HG02623 (cell line): ENCODE results near the gene CHRNA10.

ENCODE experiments used
- ATAC-seq: cut with Tn5 transposase; IDR thresholded peaks from one replicate; pipeline ENCODE4 v1.9.1; 2021; ENCODE audit warnings: moderate library complexity; ENCODE audit not compliant: unreplicated experiment

The CHRNA10 gene

DNA sequence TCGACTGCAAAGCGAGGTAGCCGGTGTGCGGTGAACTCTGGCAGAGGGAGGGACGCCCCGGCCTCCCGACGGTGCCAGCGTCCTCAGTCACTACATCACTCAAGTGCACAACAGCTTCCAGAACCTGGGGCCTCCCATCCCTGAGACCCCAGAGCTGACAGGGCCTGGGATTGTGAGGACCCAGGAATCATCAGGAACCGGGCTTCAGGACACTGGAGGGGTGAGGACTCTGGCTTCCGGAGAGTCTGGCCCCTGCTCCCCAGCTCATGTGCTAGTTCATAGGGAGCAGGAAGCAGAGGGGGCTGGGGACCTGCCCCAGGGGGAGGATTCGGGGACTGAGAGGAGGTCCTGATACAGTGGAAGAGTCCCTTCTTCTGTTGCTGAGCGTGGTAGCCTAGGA lies 34.0 kb downstream of the CHRNA10 start:
- ATAC-seq = no peak

DNA sequence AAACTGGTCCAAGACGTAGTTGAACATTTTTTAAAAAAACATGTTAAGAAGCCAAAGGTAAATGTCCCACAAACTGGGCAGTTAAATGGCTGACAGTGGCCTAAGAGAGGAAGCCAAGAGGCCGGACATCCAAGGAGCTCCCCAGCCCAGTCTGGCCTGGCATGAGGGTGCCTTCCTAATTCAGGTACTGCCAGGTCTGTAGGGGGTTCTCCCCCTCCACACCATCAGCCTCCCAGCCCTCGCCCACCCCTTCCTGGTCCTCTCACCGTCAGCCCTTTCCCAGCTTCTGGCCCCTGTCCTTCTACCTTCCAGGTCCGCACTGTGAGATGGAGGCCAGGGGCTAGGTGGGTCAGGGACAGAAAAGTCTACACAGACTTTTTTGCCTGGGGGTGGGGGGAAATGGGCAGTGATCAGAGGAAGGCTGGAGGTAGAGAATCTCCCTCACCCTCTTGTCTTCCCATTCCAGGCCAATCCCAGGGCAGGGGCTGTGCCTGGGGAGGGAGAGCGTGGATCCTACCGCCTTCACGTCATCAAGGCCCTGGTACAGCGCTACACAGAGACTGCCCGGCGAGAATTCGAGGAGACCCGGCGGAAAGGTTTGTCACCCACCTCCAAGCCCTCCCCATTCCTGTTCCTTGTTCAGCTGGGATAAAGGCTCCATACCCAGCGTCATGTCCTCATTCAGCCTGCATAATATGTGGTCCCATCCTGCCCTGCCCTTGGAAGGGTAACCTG lies 35.4 kb downstream of the CHRNA10 start:
- no peak for ATAC-seq

DNA sequence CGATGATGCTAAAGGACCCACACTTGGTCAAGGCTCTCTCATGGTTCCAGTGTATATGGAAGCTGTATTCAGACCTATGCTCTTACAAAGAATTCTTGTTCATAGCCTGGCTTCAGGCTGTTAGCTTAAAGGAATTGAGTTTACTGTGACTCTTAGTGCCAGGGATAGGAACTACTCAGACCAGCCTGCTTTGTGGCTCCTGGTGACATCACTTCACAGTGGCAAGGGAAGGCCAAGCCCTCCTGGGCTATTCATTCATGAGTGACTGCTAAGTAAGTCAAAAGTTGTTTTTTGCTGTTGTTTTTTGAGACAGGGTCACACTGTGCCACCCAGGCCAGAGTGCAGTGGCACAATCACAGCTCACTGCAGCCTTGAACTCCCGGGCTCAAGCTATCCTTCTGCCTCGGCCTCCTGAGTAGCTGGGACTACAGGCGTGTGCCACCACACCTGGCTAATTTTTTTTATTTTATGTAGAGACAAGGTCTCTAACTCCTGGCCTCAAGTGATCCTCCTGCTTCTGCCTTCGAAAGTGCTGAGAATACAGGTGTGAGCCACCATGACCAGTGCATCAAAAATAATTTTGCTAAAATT lies 39.0 kb downstream of the CHRNA10 start:
- ATAC-seq = no peak

DNA sequence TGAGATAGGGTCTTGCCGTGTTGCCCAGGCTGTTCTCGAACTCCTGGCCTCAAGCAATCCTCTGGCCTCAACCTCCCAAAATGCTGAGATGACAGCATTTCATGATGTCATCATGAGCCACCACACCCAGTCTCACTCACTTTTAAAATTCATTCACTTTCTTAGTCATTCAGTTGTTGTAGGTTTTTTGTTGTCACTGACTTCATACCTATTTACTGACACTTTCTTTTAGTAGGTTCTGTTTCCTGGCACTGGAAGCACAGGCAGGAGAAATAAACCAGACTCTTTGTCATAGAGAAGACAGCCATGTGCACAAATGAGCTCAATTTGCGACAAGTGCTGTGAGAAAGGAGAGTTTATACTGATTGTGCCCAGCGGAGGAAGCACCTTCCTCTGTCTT lies 39.9 kb downstream of the CHRNA10 start:
- no peak for ATAC-seq

DNA sequence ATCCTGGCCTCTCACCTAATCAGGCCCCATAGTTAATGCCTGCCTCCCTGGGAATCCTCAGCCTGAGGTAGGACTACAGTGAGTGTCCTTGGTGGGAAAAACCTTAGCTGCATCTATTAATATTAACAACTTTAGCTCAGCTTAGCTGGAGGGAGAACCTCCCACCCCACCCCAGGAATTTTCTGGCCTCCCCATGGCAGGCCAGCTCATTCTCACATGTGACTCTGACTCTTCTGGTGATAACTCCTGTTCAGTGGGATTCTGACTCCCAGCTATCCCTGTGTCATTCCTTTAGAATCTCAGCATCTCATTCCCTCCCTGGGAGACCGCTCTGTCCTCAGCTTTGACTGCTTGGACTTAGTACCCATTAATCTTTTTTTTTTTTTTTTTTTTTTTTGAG lies 43.9 kb downstream of the CHRNA10 start:
- ATAC-seq = no peak

DNA sequence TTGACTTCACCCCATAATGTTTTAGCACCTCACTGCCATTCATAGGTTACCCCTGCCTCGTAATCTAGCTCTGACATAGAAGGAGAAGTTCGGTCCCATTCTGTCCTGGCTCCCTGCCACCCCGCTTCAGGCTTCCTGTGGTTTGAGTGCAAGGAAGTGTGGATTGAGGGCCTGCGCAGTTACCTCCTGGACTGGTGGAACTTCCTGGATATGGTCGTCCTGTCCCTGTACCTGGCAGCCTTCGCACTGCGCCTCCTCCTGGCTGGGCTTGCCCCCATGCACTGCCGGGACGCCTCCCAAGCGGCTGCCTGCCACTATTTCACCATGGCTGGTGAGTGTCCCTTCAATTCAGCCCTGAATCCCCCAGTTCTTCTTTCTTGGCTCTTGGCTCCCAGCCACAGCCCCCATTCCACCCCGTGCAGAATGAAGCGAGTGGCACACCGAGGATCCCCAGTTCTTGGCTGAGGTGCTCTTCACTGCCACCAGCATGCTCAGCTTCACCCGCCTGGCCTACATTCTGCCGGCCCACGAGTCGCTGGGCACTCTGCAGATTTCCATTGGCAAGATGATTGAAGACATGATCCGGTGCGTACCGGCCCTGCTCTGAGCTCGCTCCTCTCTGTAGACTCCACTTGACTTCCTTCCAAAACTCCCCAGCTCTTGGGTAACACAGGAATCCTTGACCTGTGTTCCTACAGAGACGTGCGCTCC lies 44.8 kb downstream of the CHRNA10 start:
- ATAC-seq = no peak

DNA sequence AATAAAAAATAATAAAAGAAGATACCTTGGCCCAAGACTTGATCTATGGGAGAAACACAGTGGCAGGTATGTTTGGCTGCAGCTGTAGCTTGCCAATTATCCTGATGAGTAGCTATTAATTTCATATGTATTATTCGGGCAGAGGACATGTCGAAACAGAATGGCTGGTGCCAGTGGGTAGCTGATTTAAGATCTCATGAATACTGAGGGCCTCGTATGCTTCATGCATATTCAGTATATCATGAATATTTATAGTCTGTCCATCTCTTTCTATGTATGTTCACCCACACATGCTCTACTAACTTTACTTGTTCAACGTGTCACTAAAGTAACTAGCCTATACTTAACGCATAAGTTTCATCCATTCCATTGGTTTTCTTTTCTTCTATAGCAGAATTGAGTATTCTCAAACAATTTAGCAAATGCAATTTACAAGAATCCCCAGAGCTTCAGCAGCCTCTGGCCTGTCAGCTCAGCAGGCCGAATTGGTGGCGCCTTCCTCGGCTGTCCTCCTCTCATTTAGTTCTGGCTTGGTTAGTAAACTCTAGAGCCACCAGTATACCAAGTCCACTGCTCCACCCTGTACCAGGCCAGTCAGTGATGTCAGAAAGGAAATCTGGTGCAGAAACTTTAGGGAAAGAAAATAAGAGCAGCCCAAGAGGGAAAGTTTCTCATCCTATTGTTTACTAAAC lies 47.3 kb downstream of the CHRNA10 start:
- no peak for ATAC-seq

DNA sequence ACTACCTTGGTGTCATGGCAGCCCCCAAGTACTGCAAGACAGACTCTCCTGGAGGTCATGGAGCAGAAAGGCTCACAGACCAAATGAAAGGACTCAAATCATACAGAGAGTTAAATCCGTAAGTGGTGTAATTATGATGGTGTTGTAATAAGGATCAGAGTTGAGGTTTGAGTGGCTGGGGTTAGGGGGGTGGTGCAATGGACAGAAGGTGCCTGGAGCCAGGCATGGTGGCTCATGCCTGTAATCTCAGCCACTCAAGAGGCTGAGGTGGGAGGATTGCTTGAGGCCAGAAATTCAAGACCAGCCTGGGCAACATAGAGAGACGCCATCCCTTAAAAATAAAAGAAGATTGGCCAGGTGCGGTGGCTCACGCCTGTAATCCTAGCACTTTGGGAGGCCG lies 48.1 kb downstream of the CHRNA10 start:
- ATAC-seq = no peak

DNA sequence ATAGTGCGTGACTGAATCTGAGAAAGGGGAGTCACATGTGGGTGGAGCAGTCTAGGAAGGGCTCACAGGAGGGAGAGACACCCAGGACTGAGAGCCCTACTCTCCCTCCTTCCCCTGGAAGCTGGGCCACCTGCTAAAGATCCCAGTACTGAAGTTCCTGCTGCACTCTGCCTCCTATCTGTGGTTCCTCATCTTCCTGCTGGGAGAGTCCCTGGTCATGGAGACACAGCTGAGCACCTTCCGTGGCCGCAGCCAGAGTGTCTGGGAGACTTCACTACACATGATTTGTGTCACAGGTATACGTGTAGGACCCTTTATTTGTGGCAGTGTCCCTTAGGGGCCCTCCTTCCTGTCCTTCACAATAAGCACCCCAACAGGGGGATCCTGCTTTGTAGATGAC lies 48.7 kb downstream of the CHRNA10 start:
- no peak for ATAC-seq

DNA sequence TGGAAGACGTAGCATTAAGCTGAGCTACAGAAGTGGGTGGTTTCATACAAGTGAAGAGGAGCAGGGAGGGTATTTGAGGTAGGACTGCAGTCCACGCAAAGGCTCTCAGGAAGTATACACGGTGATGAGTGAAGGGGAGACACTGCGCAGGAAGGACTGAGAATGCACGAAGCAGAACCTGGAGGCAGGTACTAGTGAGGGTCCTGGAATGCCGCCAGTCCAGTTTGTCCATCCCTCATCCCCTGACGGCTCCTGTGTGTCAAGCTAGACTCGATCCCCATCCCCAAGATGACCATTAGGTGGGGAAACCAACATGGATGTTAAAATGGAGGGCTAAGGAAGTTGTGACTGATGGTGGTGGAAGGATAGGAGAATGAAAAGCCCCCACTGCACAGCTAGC lies 53.2 kb downstream of the CHRNA10 start:
- no peak for ATAC-seq

DNA sequence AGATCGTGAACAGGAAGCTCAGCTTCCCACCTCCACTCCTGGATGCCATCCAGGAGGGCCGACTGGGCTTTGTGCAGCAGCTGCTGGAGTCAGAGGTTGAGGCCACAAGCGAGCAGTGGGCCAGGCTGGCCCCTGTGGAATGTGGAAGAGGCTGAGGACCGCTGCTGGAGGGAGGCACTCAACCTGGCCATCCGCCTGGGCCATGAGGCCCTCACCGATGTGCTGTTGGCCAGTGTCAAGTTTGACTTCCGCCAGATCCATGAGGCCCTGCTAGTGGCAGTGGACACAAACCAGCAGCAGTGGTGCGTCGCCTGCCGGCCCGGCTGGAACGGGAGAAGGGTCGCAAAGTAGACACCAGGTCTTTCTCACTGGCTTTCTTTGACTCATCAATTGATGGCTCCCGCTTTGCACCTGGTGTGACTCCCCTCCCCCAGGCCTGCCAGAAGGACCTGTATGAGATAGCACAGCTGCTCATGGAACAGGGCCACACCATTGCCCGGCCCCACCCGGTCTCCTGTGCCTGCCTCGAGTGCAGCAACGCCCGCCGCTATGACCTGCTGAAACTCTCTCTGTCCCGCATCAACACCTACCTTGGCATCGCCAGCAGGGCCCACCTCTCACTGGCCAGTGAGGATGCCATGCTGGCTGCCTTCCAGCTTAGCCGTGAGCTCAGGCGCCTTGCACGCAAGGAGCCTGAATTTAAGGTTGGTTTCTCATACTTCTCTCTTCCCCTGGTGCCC lies 54.3 kb downstream of the CHRNA10 start:
- no peak for ATAC-seq

DNA sequence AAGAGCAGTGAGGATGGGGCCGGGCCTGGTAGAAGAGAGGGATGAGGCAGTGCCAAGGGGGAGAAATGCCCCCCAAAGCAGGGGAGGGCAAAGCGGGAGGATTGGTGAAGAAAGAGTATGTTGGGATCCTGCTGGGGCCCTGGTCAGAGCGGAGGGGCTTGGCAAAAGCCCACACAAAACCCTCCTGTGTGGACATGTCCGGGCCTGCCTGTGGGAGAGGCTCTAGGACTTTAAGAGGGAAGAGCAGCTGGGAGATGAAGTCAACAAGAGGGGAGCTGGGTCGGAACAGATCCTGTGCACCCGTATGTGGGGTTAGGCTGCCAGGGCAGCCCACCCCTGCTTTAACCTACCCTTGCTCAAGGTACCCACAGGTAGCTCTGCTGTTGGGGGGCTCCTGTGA lies 55.2 kb downstream of the CHRNA10 start:
- ATAC-seq = no peak
